NAMALWA (cell line): Measurements from ENCODE around the gene SIGLEC11.
A peak's percentile ranks its signal among the peaks of the same experiment; 100 is the strongest.
"Not testable (repeated sequence)": the region's sequence is repeated elsewhere in the genome, so short reads cannot be mapped to it uniquely, and the experiment has no call there.

ENCODE experiments used
- DNase-seq: peaks from one replicate; pipeline ENCODE4 v3.0.0-alpha.2; 2015; ENCODE audit warnings: low spot score

The SIGLEC11 gene

GRCh38 chr19:49981603-49982593, 20.9 kb upstream of the SIGLEC11 start:
- no peak for DNase-seq

DNA sequence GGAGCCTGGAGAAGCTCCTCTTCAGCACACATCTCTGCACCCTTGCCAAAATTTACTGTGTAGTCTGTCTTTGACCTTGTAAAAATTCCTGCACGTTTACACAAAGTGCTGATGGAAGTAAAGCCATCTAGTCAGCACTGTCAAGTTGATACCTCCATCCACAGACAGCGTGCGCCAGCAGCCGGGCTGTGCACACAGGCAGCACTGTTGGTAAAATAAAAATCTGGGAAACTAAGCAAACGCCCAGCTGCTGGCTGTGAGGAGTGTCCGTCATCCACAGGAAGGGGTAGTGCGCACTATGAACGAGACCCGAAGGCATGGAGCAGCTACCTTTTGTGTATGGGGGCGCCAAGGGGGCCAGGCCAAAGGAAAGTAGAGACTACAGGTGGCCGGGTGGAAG, 17.4 kb upstream of the SIGLEC11 start:
- no peak for DNase-seq

DNA sequence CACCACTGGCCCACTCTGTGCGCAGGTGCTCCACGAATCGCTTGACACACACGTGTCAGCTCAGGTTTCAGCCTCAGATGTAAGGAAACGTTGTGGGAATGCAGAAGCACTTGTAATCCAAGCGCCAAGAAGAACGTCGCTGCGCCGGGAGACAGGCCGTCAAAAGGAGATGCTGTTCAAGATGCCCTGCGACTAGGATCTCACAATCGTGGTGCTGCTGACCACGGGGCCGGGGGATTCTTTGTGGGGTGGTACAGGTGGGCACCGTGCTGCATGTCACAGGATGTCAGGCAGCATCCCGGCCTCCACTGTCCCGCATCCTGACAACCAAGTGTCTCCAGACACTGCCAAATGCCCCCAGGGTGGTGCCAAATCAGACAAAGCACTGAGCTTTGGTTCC, 16.9 kb upstream of the SIGLEC11 start:
- DNase-seq, result no peak

GRCh38 chr19:49977076-49977475, 16.1 kb upstream of the SIGLEC11 start:
- no peak for DNase-seq

- DNase-seq, result no peak
These were observed 15.5 kb upstream of the SIGLEC11 start for GRCh38 chr19:49976496-49976895.

- no peak for DNase-seq
These were observed 14.1 kb upstream of the SIGLEC11 start for GRCh38 chr19:49975051-49975450.

DNA sequence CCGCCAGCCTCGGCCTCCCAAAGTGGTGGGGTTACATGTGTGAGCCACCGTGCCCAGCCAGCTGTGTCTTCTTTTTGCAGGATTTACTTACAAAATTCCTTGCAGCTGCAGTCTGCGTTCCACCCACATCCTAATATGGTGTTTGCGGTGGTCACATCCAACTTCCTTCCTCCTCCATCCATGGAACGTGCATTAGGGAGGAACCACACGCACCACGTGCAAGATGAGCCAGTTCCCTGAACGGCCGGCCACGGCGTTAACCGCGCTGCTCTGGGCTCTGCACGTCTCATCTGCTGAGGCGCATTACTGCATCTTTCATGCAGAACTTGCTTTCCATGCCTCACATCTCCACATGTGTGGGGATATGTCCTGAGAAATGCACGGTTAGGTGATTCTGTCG, 13.0 kb upstream of the SIGLEC11 start:
- no peak for DNase-seq

- no peak for DNase-seq
These were observed 11.9 kb upstream of the SIGLEC11 start for GRCh38 chr19:49972841-49973240.

GRCh38 chr19:49971991-49972411, 11.0 kb upstream of the SIGLEC11 start:
- DNase-seq, result no peak

DNA sequence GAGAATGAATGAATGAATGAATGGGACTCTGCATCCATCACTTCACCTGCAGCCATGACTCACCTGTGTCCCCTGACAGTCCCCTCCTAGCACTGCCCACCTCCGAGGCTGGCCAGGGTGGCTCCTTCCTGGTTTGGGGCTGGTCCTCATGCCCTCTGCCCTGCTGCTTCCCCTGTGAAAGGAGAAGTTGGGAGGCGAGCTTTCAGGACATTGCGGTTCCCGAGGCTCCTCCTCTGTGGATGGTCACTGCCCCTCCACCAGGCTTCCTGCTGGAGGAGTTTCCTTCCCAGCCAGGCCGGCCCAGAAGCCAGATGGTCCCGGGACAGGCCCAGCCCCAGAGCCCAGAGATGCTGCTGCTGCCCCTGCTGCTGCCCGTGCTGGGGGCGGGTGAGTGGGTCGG, 8.4 kb upstream of the SIGLEC11 start:
- not testable (repeated sequence) for DNase-seq

DNA sequence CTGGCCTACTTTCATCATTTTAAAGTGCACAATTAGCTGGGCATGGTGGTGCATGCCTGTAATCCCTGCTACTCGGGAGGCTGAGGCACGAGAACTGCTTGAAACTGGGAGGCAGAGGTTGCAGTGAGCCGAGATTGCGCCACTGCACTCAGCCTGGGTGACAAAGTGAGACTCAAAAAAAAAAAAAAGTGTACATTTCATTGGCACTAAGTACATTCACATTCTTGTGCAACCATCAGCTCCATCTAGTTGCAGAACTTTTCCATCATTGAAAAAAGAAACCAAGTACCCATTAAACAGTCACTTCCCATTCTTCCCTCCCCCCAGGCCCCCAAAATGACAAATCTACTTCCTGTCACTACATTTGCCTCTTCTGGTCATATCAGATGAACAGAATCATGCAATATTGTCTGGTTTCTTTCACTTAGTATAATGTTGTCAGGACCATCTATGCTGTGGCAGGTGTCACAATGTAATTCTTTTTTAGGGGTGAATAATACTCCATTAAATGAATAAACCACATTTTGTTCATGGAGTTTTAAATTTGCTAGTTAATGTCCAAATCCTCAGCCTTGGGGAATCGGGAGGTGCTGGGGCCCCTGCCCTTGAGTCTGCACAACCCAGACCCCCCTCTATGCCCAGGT, 7.4 kb upstream of the SIGLEC11 start:
- DNase-seq, result no peak

GRCh38 chr19:49959892-49960291, 1.1 kb downstream of the SIGLEC11 start:
- not testable (repeated sequence) for DNase-seq

- DNase-seq, result not testable (repeated sequence)
These were observed 2.4 kb downstream of the SIGLEC11 start for GRCh38 chr19:49958596-49958995.

DNA sequence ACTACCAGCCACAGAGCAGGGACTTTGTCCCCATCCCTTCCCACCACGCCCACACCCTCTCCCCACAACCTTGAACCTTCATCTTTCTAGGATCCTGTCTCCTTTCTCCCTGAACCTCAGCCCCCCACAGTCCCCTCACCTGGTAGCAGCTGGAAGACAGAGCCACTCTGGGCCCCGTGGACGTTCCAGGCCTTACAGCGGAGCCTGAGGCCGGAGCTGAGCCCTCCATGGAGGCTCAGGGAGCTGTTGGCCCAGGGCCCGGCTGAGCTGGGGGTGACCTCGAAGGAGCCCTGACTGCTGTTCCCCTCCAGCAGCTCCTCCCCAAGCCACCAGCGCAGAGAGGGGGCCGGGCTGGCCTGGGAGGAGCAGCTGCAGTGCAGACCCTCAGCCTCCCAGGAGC, 2.8 kb downstream of the SIGLEC11 start:
- not testable (repeated sequence) for DNase-seq

DNA sequence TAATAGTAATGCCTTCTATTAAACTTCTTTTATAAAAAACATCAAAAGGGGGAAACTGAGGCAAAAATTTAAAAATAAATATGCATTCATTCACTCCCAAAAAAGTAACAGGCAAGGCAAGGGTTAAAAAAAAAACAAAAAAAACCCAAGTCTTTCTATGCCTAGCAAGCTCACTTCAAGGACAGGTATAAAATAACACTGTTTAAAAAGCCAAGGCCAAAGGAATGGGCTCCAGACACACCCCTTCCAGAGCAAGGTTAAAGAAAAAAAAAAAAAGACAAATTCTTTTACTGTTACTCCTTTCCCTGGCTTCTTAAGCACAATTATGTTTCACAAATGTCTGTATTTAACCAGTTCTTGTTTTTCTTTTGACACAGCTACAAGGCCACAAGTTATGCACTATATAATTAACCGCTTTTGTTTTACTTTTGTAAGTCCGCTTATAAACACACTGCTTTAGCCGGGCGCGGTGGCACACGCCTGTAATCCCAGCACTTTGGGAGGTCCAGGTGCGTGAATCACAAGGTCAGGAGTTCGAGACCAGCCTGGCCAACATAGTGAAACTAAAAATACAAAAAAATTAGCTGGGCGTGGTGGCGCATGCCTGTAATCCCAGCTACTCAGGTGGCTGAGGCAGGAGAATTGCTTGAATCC, 3.6 kb downstream of the SIGLEC11 start:
- DNase-seq, result no peak

DNA sequence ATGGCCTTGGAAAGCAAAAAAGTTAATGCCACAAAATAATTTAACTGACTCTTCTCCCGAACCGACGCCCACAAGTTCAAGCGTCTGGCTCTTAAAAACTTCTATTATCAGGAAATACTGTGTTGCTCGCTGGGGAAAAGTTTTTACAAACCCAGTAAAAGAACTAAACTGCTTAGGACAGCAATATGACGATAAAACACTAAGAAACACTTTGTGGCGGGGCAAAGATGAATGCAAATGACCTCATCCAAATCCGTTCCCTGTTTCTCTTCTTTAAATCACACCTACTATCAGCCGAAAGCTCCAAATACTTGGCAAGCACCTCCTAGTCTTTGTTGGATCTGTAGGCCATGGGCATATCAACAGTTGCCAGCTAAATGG, 4.9 kb downstream of the SIGLEC11 start:
- DNase-seq, result no peak

DNA sequence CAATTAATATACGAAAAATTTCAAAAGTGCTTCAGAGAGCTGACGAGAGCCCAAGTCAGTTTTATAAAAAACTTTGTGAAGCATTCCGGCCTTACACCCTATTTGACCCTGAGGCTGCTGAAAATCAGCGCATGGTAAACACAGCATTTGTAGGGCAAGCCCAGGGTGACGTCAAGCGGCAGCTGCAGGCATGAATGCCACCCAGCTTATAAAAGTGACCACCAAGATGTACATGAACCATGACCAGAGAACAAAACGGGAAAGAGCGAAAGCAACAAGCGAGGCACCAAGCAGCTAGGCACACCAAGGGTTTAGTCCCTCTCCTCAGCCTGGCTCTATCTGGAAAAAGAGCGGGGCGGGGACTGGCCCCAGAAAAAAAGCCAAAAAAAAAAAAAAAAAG, 6.0 kb downstream of the SIGLEC11 start:
- no peak for DNase-seq

DNA sequence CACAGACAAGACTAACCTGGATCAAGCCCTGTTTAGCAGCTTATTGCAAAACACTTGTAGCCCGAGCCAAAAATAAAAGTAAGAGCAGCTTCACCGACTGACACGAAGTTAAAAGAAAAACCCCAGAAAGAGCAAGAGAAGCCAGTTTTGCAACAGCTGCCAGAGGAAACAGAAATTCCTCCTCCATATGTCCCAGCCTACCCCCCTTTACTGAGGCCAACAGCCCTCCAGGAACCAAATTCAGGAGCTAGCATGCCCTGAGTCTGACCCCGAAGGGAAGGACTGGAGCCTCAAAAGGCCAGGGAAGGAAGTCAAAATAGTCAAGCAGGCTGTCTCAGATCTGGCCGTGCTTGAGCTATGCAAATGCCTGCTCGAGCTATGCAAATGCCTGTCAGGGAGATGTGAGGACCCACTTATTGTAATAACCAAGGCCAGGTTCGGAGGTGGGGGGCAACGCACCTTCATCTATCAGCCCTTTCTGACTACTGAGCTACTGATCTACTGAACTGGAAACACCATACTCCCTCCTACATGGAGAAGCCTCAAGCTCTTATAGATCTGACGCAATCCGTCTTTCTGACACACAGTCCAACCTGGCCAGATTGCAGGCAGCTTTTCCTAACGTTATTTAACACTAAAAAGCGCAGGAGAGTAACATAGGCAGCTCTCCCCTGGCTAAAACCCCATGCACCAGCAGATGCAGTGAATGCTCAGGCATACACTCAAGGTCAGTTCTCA, 6.7 kb downstream of the SIGLEC11 start:
- DNase-seq, result peak; percentile 31

GRCh38 chr19:49953416-49953815, 7.6 kb downstream of the SIGLEC11 start:
- no peak for DNase-seq

DNA sequence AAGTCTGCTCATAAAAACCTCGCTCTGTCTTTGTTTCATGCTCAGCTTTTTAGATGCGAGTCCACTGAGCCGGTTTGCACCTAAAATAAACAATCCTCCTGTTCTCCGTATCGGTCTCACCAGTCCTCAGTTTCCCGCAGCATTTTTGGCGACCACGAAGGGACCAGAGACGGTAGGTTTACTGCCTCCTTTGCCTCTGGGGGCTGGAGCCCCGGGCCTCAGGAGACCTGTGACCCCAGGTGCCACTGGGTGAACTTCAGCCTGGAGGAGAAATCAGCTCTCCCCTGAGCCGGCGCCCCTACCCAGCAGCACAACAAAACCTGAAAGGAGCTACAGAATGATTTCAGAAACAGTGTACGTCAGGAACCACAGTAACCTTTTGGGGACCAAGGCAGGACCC, 8.1 kb downstream of the SIGLEC11 start:
- DNase-seq, result no peak

DNA sequence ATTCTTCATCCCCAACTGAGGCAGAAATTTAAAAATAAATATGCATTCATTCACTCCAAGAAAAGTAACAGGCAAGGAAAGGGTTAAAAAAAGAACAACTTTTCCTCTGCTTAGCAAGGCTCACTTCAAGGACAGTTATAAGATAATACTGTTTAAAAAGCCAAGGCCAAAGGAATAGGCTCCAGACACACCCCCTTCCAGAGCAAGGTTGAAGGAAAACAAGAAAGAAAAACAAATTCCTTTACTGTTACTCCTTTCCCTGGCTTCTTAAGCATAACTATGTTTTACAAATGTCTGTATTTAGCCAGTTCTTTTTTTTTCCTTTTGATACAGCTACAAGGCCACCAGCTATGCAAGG, 8.5 kb downstream of the SIGLEC11 start:
- DNase-seq, result no peak

DNA sequence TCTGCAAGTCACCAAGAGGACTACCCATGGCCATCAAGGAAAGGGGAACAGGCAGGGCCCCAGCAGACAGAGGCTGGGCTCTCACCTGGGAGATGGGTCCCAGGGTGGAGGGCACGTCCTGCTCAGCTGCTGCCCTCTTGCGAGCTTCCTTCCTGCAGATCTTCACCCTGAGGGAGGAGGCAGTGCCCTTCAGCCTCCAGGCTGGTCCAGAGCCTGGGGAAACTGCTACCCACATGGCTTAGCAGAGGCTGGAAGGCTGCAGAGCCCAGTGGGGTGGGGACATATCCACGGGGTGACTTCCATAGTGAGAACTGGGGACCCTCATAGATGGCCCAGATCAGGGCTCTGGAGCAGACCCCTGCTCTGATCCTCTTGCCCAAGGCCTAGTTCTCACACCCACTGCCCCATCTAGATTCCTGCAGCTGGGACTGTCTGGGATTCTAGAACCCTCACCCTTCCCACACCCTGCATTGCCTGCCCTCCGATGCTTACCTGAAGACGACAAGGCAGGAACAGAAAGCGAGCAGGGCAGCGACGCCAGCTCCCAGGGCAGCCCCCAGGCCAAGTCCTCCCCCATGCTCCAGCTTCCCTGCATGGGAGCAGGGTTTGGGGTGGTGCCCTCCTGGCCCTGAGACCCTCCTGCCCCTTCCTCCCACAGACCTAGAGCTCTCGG, 9.0 kb downstream of the SIGLEC11 start:
- no peak for DNase-seq
